C4-2B (cell line): ENCODE measurements around the gene HIPK1.

Experiments
- CTCF ChIP-seq: fragments of 450-650 bp; conservative IDR thresholded peaks from 2 replicates; pipeline ENCODE4 v1.5.1; 2017; ENCODE audit warnings: mild to moderate bottlenecking
- ZFX ChIP-seq: fragments of 450-650 bp; IDR thresholded peaks from 2 replicates; pipeline ENCODE4 v1.6.1; 2017

- TF ChIP-seq CTCF (no peak), ZFX (no peak)
Measured at GRCh38 chr1:113963281-113963906, 34.3 kb downstream of the HIPK1 start.
